Testis (tissue), 3 donors: ENCODE results near the gene NLRP12. TPM values are rescaled to one million over a fixed set of nuclear protein-coding genes. Genes with fewer than 3 reads are reported as not detected.

Source experiments
- DNase-seq: peaks from one replicate; pipeline ENCODE4 v3.0.0-alpha.2; 2019
- H3K27ac ChIP-seq, 2 donors: fragments of 200-600 bp; sonication (generic); one replicate each; pipeline ENCODE4 v1.5.1; 2019
- H3K27me3 ChIP-seq: fragments of 200-600 bp; sonication (generic); one replicate; pipeline ENCODE4 v1.5.1; 2019
- H3K36me3 ChIP-seq: fragments of 200-600 bp; sonication (generic); one replicate; pipeline ENCODE4 v1.5.1; 2017; ENCODE audit warnings: low read depth; ENCODE audit errors: missing control alignments
- H3K4me1 ChIP-seq: fragments of 200-600 bp; sonication (generic); one replicate; pipeline ENCODE4 v1.5.1; 2019
- H3K4me3 ChIP-seq, 2 donors: fragments of 200-600 bp; sonication (generic); one replicate each; pipeline ENCODE4 v1.5.1; 2017 to 2019
- H3K9me3 ChIP-seq: fragments of 200-600 bp; sonication (generic); one replicate; pipeline ENCODE4 v1.5.1; 2017
- CTCF ChIP-seq, 3 experiments: fragments of 450-650 bp in 2 of 3; fragments of 200-600 bp in 1 of 3; sonication (generic) in 1 of 3; IDR thresholded peaks; one replicate each; pipeline ENCODE4 v1.5.1; 2016 to 2019; ENCODE audit warnings: antibody characterized with exemption in 3 of 3, mild to moderate bottlenecking in 2 of 3, moderate library complexity in 1 of 3
- POLR2A ChIP-seq: fragments of 450-650 bp; IDR thresholded peaks from one replicate; pipeline ENCODE4 v1.6.1; 2017; ENCODE audit warnings: antibody characterized with exemption, mild to moderate bottlenecking, moderate library complexity
- WGBS, 2 donors: methylation state at CpG; one replicate each; pipeline ENCODE4 v1.1.5; 2018; 5-methylcytosine and 5-hydroxymethylcytosine counted together
- intact Hi-C: fragments of 100-400 bp; cut with DNase I; formaldehyde crosslinking; loops from one replicate; pipeline ENCODE4 v1.15.1; 2023; ENCODE audit warnings: low total_unique reads
- polyA plus RNA-seq: library from polyadenylated mRNA; stranded (reverse); fragments of 350-450 nt; fragmentation: Illumina TruSeq; extraction: RNeasy Lipid Tissue Mini Kit (QIAGEN cat#74804); gene quantifications from one replicate; pipeline ENCODE4 v1.2.3, GENCODE V29; 2014; ENCODE audit warnings: low read depth, low replicate concordance; ENCODE audit not compliant: insufficient read depth
- total RNA-seq, 2 donors: library from RNA; depleted of rRNA; stranded (reverse); fragments of >200 nt; gene quantifications; one replicate each; pipeline ENCODE4 v1.2.3, GENCODE V29; 2016

Gene NLRP12
- total and polyA plus RNA-seq, 3 donors from 2014 or later = 0.16 to 1.5 TPM; not detected in 1

DNA sequence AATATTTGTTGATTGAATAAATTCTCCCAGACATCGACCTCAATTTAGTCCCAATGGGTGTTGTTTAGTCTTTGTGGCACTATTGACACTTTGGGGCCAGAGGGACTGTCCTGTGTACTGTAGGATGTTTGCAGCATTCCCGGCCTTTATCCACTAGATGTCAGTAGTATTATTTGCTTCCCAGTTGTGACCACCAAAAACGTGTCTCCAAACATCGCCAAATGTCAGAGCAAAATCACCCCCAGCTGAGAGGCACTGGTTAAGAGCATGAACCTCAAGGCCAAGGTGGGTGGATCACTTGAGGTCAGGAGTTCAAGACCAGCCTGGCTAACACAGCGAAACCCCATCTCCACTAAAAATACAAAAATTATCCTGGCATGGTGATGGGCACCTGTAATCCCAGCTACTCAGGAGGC lies 15.4 kb downstream of the NLRP12 start:
- no peaks in the 10 kb centered on the region for H3K9me3 ChIP-seq
- H3K4me1 ChIP-seq = no peaks in the 10 kb centered on the region
- no peaks in the 10 kb centered on the region for H3K36me3 ChIP-seq
- DNase-seq = no peak
- WGBS, 2 donors = 33 to 39% methylated on average over 5 of the region's 5 CpGs
- H3K4me3 ChIP-seq = no peak overlapping the region
- no peaks in the 10 kb centered on the region for H3K27me3 ChIP-seq
- intact Hi-C loops = no loop called here
- H3K27ac ChIP-seq = no peak overlapping the region
- peak; percentile 7 to 15 (median 12) for TF ChIP-seq CTCF (IDR thresholded peaks at IDR 0.05)
- TF ChIP-seq POLR2A = no peak

DNA sequence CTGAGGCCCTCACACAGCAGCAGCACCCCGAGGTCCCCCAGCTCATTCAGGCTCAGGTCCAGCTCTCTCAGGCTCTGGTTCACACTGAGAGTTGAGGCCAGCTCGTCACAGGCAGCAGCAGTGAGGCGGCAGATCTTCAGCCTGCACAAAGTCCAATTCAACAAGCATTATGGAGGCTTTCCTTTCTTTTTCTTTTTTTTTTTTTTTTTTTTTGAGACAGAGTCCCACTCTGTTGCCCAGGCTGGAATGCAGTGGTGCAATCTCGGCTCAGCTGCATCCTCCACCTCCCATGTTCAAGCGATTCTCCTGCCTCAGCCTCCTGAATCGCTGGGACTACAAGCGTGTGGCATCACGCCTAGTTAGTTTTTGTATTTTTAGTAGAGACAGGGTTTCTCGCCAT lies 22.9 kb downstream of the NLRP12 start:
- Histone ChIP-seq H3K9me3 (no peaks in the 10 kb centered on the region), H3K4me3 (no peak overlapping the region), H3K27ac (no peak overlapping the region), H3K36me3 (no peaks in the 10 kb centered on the region), H3K4me1 (no peaks in the 10 kb centered on the region), H3K27me3 (no peaks in the 10 kb centered on the region)
- no peak for DNase-seq
- intact Hi-C loops = no loop called here
- TF ChIP-seq POLR2A (no peak), CTCF (IDR thresholded peaks at IDR 0.05) (no peak)
- 93 to 95% methylated on average over 9 of the region's 9 CpGs for WGBS, 2 donors

DNA sequence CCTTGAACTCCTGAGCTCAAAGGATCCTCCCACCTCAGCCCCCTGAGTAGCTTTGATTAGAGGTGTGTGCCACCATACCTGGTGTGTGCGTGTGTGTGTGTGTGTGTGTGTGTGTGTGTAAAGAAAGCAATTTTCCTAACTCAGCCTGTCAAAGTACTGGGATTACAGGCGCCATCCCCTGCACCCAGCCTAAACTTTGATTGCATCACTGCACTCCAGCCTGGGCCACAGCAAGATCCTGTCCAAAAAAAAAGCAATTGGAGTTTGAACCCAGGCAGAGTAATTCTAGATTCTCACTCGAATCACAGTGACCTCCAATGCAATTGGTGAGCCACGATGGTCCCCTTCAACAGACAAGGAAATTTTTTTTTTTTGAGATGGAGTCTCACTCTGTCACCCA lies 29.1 kb downstream of the NLRP12 start:
- intact Hi-C loops = no loop called here
- Histone ChIP-seq H3K4me1 (no peaks in the 10 kb centered on the region), H3K4me3 (no peak overlapping the region), H3K36me3 (no peaks in the 10 kb centered on the region), H3K9me3 (no peaks in the 10 kb centered on the region), H3K27ac (no peak overlapping the region), H3K27me3 (no peaks in the 10 kb centered on the region)
- no peak for DNase-seq
- WGBS, 2 donors = 61 to 83% methylated on average over 3 to 4 of the region's 4 CpGs
- TF ChIP-seq CTCF (IDR thresholded peaks at IDR 0.05) (no peak), POLR2A (no peak)

GRCh38 chr19:53792721-53793433 lies 31.2 kb downstream of the NLRP12 start:
- TF ChIP-seq CTCF (IDR thresholded peaks at IDR 0.05) = peak; percentile 81 to 88 (median 86)
- TF ChIP-seq POLR2A = no peak
- Histone ChIP-seq H3K27ac (no peak overlapping the region), H3K27me3 (no peaks in the 10 kb centered on the region), H3K9me3 (no peaks in the 10 kb centered on the region), H3K4me1 (no peaks in the 10 kb centered on the region), H3K36me3 (no peaks in the 10 kb centered on the region), H3K4me3 (no peak overlapping the region)
- WGBS, 2 donors = 41 to 50% methylated on average over 7 to 10 of the region's 10 CpGs
- intact Hi-C loops = no loop called here
- peak; percentile 91 for DNase-seq
